ENCODE measurements around the gene CAV1. TPM values are rescaled to one million over a fixed set of nuclear protein-coding genes. Genes with fewer than 3 reads are reported as not detected.
A peak's percentile ranks its signal among the peaks of the same experiment; 100 is the strongest.

Gene CAV1
- total RNA-seq, 4 donors from 2014 or later = 183 to 351 (median 300) TPM

DNA sequence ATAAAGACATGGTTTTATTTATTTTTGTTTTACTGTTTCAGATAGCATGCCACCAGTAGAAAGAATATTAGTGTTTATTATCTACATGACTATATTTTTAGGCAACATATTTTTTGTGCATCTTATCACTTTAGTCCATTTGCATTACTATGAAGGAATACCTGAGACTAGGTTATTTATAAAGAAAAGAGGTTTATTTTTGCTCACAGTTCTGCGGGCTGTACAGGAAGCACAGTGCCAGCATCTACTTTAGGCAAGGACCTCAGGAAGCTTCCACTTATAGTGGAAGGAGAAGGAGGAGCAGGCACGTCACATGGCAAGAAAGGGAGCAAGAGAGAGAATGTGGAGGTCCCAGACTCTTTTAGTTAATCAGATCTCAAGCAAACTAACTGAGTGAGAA, 19.6 kb upstream of the CAV1 start:
- no peak overlapping the region for H3K4me3 ChIP-seq
- H3K36me3 ChIP-seq = no peaks in the 10 kb centered on the region
- no peak for DNase-seq
- no peak for TF ChIP-seq POLR2A (IDR thresholded peaks at IDR 0.05)
- TF ChIP-seq, protein P1, sequence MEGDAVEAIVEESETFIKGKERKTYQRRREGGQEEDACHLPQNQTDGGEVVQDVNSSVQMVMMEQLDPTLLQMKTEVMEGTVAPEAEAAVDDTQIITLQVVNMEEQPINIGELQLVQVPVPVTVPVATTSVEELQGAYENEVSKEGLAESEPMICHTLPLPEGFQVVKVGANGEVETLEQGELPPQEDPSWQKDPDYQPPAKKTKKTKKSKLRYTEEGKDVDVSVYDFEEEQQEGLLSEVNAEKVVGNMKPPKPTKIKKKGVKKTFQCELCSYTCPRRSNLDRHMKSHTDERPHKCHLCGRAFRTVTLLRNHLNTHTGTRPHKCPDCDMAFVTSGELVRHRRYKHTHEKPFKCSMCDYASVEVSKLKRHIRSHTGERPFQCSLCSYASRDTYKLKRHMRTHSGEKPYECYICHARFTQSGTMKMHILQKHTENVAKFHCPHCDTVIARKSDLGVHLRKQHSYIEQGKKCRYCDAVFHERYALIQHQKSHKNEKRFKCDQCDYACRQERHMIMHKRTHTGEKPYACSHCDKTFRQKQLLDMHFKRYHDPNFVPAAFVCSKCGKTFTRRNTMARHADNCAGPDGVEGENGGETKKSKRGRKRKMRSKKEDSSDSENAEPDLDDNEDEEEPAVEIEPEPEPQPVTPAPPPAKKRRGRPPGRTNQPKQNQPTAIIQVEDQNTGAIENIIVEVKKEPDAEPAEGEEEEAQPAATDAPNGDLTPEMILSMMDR (IDR thresholded peaks at IDR 0.05) = no peak
- H3K9me3 ChIP-seq = no peaks in the 10 kb centered on the region
- peak overlapping the region in 1 of 2 donors; percentile 20 for H3K27ac ChIP-seq
- intact Hi-C loops (cut with DNase I; ENCODE audit: low total_unique reads) = no loop called here
- H3K27me3 ChIP-seq = no peaks in the 10 kb centered on the region
- H3K4me1 ChIP-seq = no peaks in the 10 kb centered on the region

DNA sequence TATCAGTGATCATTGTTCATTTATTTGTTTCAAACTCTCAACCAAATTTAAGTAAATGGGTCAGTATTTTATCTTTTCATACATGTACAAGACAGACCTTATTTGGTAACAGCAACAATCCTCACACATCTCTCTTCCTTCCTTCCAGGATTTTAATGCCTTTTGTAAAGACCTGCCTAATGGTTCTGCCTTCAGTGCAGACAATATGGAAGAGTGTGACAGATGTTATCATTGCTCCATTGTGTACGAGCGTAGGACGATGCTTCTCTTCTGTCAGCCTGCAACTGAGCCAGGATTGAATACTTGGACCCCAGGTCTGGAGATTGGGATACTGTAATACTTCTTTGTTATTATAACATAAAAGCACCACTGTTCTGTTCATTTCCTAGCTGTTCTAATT, 19.0 kb upstream of the CAV1 start:
- Histone ChIP-seq H3K27ac (peak overlapping the region in 1 of 2 donors; percentile 20), H3K4me3 (no peak overlapping the region), H3K9me3 (no peaks in the 10 kb centered on the region), H3K4me1 (no peaks in the 10 kb centered on the region), H3K27me3 (no peaks in the 10 kb centered on the region), H3K36me3 (no peaks in the 10 kb centered on the region)
- no peak for TF ChIP-seq POLR2A (IDR thresholded peaks at IDR 0.05)
- TF ChIP-seq, protein P1 (IDR thresholded peaks at IDR 0.05) = no peak
- DNase-seq = no peak
- intact Hi-C loops (cut with DNase I; ENCODE audit: low total_unique reads) = no loop called here

DNA sequence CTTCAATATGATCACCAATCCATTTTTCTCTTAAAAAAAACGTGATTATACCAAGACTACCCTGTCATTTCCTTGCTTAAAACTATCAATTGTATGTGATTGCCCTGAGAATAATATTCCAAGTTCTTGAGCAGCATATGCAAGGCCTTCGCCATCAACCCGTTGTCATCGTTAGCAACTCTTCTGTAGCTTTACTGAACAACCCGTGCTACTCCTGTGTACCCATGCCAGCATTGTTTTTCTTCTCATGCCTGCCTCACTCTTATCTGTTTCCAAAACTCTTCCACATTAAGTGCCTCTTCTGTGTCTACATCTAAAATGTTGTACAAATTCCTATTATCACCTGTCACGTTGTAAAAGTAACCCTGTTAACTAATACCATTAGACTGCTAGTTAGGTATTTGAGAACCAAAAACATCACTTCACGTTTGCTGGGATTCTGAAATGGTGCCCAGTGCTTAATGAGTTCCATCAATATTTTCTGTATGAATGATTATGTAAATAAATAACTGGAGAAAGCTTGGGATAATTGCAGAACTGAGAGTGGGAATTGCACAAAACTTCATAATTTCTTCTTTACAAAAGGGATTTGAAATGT, 14.8 kb upstream of the CAV1 start:
- DNase-seq = no peak
- Histone ChIP-seq H3K27ac (no peak overlapping the region), H3K4me1 (no peaks in the 10 kb centered on the region), H3K4me3 (no peak overlapping the region), H3K36me3 (no peaks in the 10 kb centered on the region), H3K9me3 (no peaks in the 10 kb centered on the region), H3K27me3 (no peaks in the 10 kb centered on the region)
- no peak for TF ChIP-seq POLR2A (IDR thresholded peaks at IDR 0.05)
- TF ChIP-seq, protein P1 (IDR thresholded peaks at IDR 0.05) = no peak
- intact Hi-C loops (cut with DNase I; ENCODE audit: low total_unique reads) = no loop called here

DNA sequence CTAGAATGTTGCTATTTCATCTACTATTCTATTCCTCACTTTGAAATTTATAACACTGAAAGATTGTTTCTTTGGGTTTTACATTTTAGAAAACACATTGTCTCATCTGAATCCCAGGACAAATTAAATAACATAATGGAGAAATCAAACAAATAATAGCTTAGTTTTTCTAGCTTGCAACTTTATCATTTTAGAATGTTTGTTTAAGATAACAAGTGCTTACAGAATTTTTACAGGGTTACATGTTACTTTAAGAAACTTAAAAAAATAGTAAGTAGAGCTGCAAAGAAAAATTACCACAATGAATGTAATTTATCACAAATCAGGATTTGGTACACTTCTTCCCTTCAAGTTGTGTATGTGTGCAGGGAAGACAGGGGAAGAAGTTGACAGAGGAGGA, 14.0 kb upstream of the CAV1 start:
- peak overlapping the region in 1 of 2 donors; percentile 75 for H3K27ac ChIP-seq
- no peaks in the 10 kb centered on the region for H3K4me1 ChIP-seq
- no peaks in the 10 kb centered on the region for H3K9me3 ChIP-seq
- intact Hi-C loops (cut with DNase I; ENCODE audit: low total_unique reads) = no loop called here
- TF ChIP-seq, protein P1 (IDR thresholded peaks at IDR 0.05) = no peak
- no peak for TF ChIP-seq POLR2A (IDR thresholded peaks at IDR 0.05)
- DNase-seq = no peak
- no peaks in the 10 kb centered on the region for H3K27me3 ChIP-seq
- H3K36me3 ChIP-seq = no peaks in the 10 kb centered on the region
- no peak overlapping the region for H3K4me3 ChIP-seq

DNA sequence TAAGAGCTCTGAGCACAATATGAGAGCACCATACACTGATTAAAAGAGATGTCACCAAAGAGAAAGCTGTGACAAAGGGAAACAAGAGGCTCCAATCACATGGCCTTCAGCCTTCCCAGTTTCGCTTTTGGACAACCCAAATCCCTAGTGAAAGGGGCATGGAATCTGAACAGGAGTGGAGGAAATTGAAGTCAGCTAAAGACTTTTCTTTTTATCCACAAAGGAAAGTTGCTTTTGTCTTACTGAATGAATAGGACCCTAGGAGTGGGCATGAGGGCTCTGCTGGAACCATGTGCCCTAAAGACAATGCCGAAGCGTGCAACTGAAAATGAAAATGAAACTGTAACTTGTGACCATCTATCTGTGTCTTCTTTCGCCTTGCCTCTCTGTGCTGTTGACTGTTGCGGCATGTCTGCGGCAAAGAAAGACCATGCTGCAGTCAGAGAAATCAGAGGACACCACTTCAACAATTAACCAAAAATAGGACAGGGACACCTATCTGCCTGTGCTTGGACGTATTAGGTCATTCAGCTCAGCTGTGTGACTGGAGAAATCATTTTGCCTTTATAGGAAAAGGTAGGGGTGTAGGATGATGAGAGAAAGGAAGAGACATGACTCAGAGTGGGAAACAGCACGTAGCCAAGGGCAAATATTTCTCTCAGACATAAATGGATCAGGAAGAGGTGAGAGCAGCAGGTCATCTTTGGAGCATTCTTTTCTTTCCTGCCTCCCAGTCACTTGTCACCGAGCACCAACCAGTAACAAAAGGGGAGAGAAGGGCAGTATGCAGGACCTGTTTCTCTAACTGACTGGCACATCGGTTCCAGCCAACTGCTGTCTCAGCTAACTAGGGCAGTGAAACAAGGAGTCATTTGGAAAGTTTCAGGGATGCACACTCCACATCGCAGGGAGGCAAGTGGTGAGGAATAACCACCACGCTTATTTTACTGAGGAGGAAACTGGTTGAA, 13.0 kb upstream of the CAV1 start:
- no peaks in the 10 kb centered on the region for H3K27me3 ChIP-seq
- DNase-seq = peak in 1 of 2 donors; percentile 42
- H3K4me1 ChIP-seq = no peaks in the 10 kb centered on the region
- H3K36me3 ChIP-seq = no peaks in the 10 kb centered on the region
- TF ChIP-seq POLR2A (IDR thresholded peaks at IDR 0.05) = no peak
- TF ChIP-seq, protein P1 (IDR thresholded peaks at IDR 0.05) = no peak
- intact Hi-C loops (cut with DNase I; ENCODE audit: low total_unique reads) = no loop called here
- H3K27ac ChIP-seq = peak overlapping the region; percentile 70 to 75
- H3K9me3 ChIP-seq = no peaks in the 10 kb centered on the region
- peak overlapping the region; percentile 9 to 34 for H3K4me3 ChIP-seq
